RWPE2 (cell line): ENCODE measurements around the gene PUM2.
"Not testable (repeated sequence)": the region's sequence is repeated elsewhere in the genome, so short reads cannot be mapped to it uniquely, and the experiment has no call there.

Experiments
- ATAC-seq: fragments of 200-7000 bp; cut with Tn5 transposase; 3 replicates; pipeline ENCODE4 v1.9.1; 2021; ENCODE audit warnings: low read depth
- DNase-seq: peaks from one replicate; pipeline ENCODE4 v3.0.0-alpha.2; 2020; ENCODE audit warnings: low spot score
- H3K27ac ChIP-seq: fragments of 450-650 bp; 2 replicates; pipeline ENCODE4 v1.5.1; 2017; ENCODE audit warnings: mild to moderate bottlenecking; ENCODE audit not compliant: poor library complexity, severe bottlenecking
- H3K27me3 ChIP-seq: fragments of 250-450 bp; sonication (Bioruptor Pico); 2 replicates; pipeline ENCODE4 v1.5.1; 2021; ENCODE audit warnings: mild to moderate bottlenecking, moderate library complexity; ENCODE audit not compliant: insufficient read depth, poor library complexity, severe bottlenecking
- H3K36me3 ChIP-seq: fragments of 250-450 bp; sonication (Bioruptor Pico); 2 replicates; pipeline ENCODE4 v1.5.1; 2020; ENCODE audit warnings: low read depth, mild to moderate bottlenecking, moderate library complexity
- H3K4me1 ChIP-seq: fragments of 250-450 bp; sonication (Bioruptor Pico); 2 replicates; pipeline ENCODE4 v1.5.1; 2021; ENCODE audit warnings: mild to moderate bottlenecking, moderate library complexity; ENCODE audit not compliant: insufficient read depth, poor library complexity, severe bottlenecking
- H3K4me3 ChIP-seq: fragments of 250-450 bp; sonication (Bioruptor Pico); 2 replicates; pipeline ENCODE4 v1.5.1; 2021; ENCODE audit warnings: mild to moderate bottlenecking, moderate library complexity; ENCODE audit not compliant: severe bottlenecking
- H3K9me3 ChIP-seq: fragments of 250-450 bp; sonication (Bioruptor Pico); 2 replicates; pipeline ENCODE4 v1.5.1; 2021; ENCODE audit warnings: mild to moderate bottlenecking, moderate library complexity; ENCODE audit not compliant: severe bottlenecking
- TF ChIP-seq, protein P1 (sequence below): fragments of 450-650 bp; IDR thresholded peaks from one replicate; pipeline ENCODE4 v1.5.1; 2017; ENCODE audit warnings: mild to moderate bottlenecking, moderate library complexity; ENCODE audit not compliant: poor library complexity, severe bottlenecking

PUM2 gene

DNA sequence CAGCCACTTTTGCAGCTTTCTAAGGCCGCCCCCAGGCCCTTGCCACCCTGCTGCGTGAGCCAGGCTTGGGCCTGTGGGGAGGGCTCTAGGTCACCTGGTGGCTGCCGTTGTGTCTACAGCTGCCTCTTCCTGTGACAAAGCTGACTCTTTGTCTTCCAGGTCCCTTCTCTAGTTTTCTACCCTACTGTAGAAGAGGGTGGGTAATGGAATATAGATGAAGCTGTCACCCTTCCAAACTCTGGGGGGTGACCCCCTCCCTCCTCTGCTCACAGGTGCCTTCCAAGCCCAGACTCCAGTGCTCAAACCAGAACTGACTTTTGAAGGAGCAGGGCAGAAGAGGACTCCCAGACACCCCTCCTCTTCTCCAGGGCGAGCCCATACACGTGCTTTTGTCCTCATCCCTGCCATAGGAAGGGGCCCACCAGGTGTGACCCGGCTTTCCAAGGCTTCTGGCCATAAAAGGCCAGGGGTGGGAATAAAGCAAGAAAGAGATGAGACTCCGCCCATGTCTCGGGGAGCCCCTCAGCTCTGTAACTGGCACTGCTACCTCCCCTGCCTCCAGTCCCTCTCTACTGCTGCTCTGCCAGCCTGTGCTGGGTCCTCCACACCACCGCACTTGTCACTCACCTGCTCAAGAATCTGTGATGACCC is 107.8 kb downstream of the PUM2 start:
- TF ChIP-seq, protein P1, sequence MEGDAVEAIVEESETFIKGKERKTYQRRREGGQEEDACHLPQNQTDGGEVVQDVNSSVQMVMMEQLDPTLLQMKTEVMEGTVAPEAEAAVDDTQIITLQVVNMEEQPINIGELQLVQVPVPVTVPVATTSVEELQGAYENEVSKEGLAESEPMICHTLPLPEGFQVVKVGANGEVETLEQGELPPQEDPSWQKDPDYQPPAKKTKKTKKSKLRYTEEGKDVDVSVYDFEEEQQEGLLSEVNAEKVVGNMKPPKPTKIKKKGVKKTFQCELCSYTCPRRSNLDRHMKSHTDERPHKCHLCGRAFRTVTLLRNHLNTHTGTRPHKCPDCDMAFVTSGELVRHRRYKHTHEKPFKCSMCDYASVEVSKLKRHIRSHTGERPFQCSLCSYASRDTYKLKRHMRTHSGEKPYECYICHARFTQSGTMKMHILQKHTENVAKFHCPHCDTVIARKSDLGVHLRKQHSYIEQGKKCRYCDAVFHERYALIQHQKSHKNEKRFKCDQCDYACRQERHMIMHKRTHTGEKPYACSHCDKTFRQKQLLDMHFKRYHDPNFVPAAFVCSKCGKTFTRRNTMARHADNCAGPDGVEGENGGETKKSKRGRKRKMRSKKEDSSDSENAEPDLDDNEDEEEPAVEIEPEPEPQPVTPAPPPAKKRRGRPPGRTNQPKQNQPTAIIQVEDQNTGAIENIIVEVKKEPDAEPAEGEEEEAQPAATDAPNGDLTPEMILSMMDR, result no peak
- peak; percentile 35 for ATAC-seq
- no peak for DNase-seq
- Histone ChIP-seq H3K9me3 (no peaks in the 10 kb centered on the region), H3K27me3 (no peaks in the 10 kb centered on the region), H3K4me3 (no peak overlapping the region), H3K36me3 (no peaks in the 10 kb centered on the region), H3K4me1 (no peaks in the 10 kb centered on the region), H3K27ac (no peak overlapping the region)

- no peak for DNase-seq
- Histone ChIP-seq H3K36me3 (no peaks in the 10 kb centered on the region), H3K27ac (no peak overlapping the region), H3K9me3 (no peaks in the 10 kb centered on the region), H3K4me3 (no peak overlapping the region), H3K27me3 (no peaks in the 10 kb centered on the region), H3K4me1 (peaks cover 2% of the 10 kb centered on the region)
- ATAC-seq, result no peak
- TF ChIP-seq, protein P1, result peak; percentile 33
Observed at GRCh38 chr2:20241973-20242726, 108.5 kb downstream of the PUM2 start.

- not testable (repeated sequence) for ATAC-seq
- peaks cover 19% of the 10 kb centered on the region for H3K4me1 ChIP-seq
Observed at GRCh38 chr2:20240291-20240690, 110.4 kb downstream of the PUM2 start.

DNA sequence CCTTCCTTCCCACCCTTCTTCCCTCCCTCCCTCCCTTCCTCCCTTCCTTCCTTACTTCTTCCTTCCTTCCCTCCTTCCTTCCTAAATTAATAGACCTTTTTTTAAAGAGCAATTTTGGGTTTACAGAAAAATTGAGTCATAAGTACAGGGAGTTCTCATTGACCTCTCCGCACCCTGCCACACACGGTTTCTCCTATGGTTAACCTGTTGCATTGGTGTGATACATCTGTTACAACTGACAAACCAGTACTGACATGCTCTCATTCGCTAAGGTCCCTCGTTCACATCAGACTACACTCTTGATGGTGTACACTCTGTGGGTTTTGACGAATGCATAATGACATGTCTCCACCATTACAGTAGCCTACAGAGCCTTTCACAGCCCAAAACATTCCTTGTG is 114.1 kb downstream of the PUM2 start:
- ATAC-seq, result peak; percentile 8
- H3K27ac ChIP-seq, result peak overlapping the region; percentile 99
- no peaks in the 10 kb centered on the region for H3K9me3 ChIP-seq
- peaks cover 43% of the 10 kb centered on the region for H3K4me1 ChIP-seq
- no peaks in the 10 kb centered on the region for H3K36me3 ChIP-seq
- H3K27me3 ChIP-seq, result no peaks in the 10 kb centered on the region
- TF ChIP-seq, protein P1, result no peak
- no peak for DNase-seq
- no peak overlapping the region for H3K4me3 ChIP-seq

More at GRCh38 chr2:20240291-20240690, 110.4 kb downstream of the PUM2 start:
- not testable (repeated sequence) for H3K27ac ChIP-seq, H3K27me3 ChIP-seq, H3K36me3 ChIP-seq, H3K9me3 ChIP-seq, DNase-seq, H3K4me3 ChIP-seq

GRCh38 chr2:20235655-20236305 is 114.9 kb downstream of the PUM2 start:
- Histone ChIP-seq H3K27ac (peak overlapping the region; percentile 99), H3K4me1 (peaks cover 49% of the 10 kb centered on the region), H3K4me3 (no peak overlapping the region), H3K36me3 (no peaks in the 10 kb centered on the region), H3K9me3 (no peaks in the 10 kb centered on the region), H3K27me3 (no peaks in the 10 kb centered on the region)
- TF ChIP-seq, protein P1, result peak; percentile 14
- DNase-seq (peak; percentile 97), ATAC-seq (peak; percentile 66)

- H3K36me3 ChIP-seq, H3K4me3 ChIP-seq, H3K9me3 ChIP-seq, H3K27me3 ChIP-seq, DNase-seq, ATAC-seq: not testable (repeated sequence)
- H3K4me1 ChIP-seq, result peaks cover 52% of the 10 kb centered on the region
- peak overlapping the region; percentile 99 for H3K27ac ChIP-seq
Observed at GRCh38 chr2:20234597-20234996, 116.0 kb downstream of the PUM2 start.
